Measurements from ENCODE around the gene ZFYVE21.
"Not testable (repeated sequence)": the region's sequence is repeated elsewhere in the genome, so short reads cannot be mapped to it uniquely, and the experiment has no call there.

The ZFYVE21 gene

GRCh38 chr14:103763730-103764488 is 48.3 kb downstream of the ZFYVE21 start:
- DNase-seq (ENCODE audit: low spot score) = no peak

- DNase-seq (ENCODE audit: low spot score) = no peak
These were observed 49.9 kb downstream of the ZFYVE21 start for GRCh38 chr14:103765526-103765925.

- no peak for DNase-seq (ENCODE audit: low spot score)
These were observed 51.8 kb downstream of the ZFYVE21 start for GRCh38 chr14:103767336-103767894.

GRCh38 chr14:103770500-103770899 is 54.9 kb downstream of the ZFYVE21 start:
- DNase-seq (ENCODE audit: low spot score) = no peak

- no peak for DNase-seq (ENCODE audit: low spot score)
These were observed 55.3 kb downstream of the ZFYVE21 start for GRCh38 chr14:103770902-103771301.

- no peak for DNase-seq (ENCODE audit: low spot score)
These were observed 56.6 kb downstream of the ZFYVE21 start for GRCh38 chr14:103772078-103772712.

GRCh38 chr14:103773521-103773920 is 57.9 kb downstream of the ZFYVE21 start:
- DNase-seq (ENCODE audit: low spot score) = no peak

- DNase-seq (ENCODE audit: low spot score) = peak; percentile 23
These were observed 59.9 kb downstream of the ZFYVE21 start for GRCh38 chr14:103775506-103775905.

GRCh38 chr14:103776319-103776718 is 60.7 kb downstream of the ZFYVE21 start:
- DNase-seq (ENCODE audit: low spot score) = not testable (repeated sequence)

GRCh38 chr14:103782376-103782775 is 66.8 kb downstream of the ZFYVE21 start:
- DNase-seq (ENCODE audit: low spot score) = no peak
